ENCODE measurements around the gene CCDC198.

GRCh38 chr14:57420033-57420432, 73.6 kb downstream of the CCDC198 start:
- TF ChIP-seq TCF4 (CRISPR knock-in tag; IDR thresholded peaks at IDR 0.05; ENCODE audit: borderline replicate concordance): no peak
- no peak for TF ChIP-seq ZFP3 (CRISPR knock-in tag; IDR thresholded peaks at IDR 0.05)
- no peak for TF ChIP-seq CREB5 (CRISPR knock-in tag; IDR thresholded peaks at IDR 0.05; ENCODE audit: low read depth)
- TF ChIP-seq ZNF8 (CRISPR knock-in tag; IDR thresholded peaks at IDR 0.05): no peak

All from SK-N-SH treated with all-trans-retinoic acid at 6 μM for 48 hours (cell line).